Measurements from ENCODE around the gene BCL2A1.
"Not testable (repeated sequence)": the region's sequence is repeated elsewhere in the genome, so short reads cannot be mapped to it uniquely, and the experiment has no call there.

- TF ChIP-seq CTCF (optimal IDR thresholded peaks at IDR 0.05 in 1 of 3, IDR thresholded peaks at IDR 0.05 in 1 of 3, conservative IDR thresholded peaks at IDR 0.05 in 1 of 3; ENCODE audit: extremely low read depth in 1 of 3, insufficient read depth in 2 of 3, low read length in 3 of 3); EZH2 (IDR thresholded peaks at IDR 0.05; ENCODE audit: low read length): not testable (repeated sequence)
These were observed 44.9 kb downstream of the BCL2A1 start for GRCh38 chr15:79926116-79926515.
